CD4-positive, alpha-beta T cell treated with Interleukin-4 for 4 hours (primary cell): Measurements from ENCODE around the gene TNK1.
"Not testable (repeated sequence)": the region's sequence is repeated elsewhere in the genome, so short reads cannot be mapped to it uniquely, and the experiment has no call there.

Experiments
- DNase-seq: peaks from one replicate; pipeline ENCODE4 v3.0.0-alpha.2; 2020

The TNK1 gene

GRCh38 chr17:7355573-7355972, 25.3 kb upstream of the TNK1 start:
- no peak for DNase-seq

DNA sequence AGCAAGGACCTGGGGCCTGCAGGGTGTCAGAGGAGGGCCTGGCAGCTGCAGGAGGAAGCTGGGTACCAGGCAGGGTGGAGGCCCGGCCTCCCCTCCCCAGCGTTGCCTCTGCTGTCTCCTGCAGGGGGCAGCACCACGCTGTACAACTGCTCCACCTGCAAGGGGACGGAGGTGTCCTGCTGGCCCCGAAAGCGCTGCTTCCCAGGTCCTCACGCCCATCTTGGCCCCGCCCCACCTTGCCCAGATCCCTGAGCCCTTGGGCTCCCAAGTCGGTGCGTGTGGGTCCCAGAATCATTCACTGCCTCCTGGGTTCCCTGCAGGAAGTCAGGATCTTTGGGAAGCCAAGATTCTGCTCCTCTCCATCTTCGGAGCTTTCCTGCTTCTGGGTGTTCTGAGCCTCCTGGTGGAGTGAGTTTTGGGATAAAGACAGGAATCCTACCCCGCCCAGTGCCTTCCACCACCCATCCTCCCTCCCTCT, 24.8 kb upstream of the TNK1 start:
- DNase-seq = peak; percentile 82

DNA sequence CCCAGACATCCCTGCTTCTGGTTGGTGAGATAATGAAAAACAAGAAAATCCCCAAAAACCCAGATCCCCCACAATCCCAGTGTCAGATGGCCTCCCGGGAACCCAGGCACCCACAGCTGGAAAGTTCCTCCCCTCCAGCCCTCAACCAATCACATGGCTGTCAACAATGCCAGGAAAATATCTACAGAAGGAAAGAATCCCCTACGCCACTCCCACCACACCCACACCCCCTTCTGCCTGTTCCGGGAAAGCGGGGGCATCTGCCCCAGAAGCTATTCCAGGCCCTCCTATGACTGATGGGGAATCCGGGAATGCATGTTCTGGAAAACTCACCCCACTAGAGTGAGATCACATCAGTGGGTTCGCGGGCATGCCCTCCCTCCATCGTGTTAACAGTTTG, 24.1 kb upstream of the TNK1 start:
- no peak for DNase-seq

DNA sequence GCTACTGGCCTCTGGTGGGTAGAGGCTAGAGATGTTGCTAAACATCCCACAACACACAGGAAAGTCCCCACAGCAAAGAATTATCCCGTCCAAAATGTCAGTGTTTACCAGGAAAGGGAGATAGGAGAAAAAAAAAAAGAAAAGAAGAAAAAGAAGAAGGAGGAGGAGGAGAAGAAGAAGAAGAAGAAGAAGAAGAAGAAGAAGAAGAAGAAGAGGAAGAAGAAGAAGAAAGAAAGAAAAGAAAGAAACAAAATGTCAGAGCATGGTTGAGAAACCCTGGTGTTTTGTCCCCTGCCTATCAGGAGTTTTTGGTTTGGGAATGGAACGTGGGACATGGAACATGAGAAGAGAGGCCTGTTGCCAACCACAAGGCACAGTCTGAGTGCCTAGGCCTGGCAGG, 23.5 kb upstream of the TNK1 start:
- DNase-seq = no peak

- DNase-seq = no peak
These were observed 19.0 kb upstream of the TNK1 start for GRCh38 chr17:7361906-7362305.

DNA sequence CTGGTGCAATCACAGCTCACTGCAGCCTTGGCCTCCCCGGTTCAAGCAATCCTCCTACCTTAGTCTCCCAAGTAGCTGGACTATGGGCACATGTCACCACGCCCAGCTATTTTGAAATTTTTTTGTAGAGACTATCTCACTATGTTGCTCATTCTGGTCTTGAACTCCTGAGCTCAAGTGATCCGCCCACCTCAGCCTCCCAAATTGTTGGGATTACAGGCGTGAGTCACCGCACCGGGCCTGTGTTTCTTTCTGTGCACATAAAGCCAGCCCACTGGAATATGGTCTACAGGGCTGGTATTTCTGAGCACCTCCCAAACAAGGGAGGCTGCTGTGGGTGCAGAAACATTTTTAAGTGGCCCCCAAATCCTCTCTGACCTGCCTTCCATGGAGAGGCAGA, 17.6 kb upstream of the TNK1 start:
- DNase-seq = no peak

- not testable (repeated sequence) for DNase-seq
These were observed 14.9 kb upstream of the TNK1 start for GRCh38 chr17:7365963-7366362.

DNA sequence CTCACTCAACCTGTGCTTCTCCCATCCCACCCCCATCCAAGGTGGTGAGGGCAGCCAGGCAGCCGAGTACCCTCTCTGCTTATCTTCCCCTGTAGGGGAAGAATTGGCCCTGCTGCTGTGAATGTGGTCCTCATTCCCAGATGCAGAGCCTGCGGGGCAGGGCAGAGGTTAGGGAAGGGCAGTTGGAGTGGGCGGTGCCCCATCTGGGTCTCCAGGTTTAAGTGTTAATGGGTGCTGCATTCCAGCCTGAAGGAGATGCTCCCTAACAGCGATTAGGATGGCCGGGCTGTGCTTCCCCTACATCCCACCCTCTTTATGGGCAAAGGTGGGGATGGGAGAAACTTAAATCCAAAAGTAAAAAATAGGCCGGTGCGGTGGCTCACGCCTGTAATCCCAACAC, 13.8 kb upstream of the TNK1 start:
- DNase-seq = no peak

DNA sequence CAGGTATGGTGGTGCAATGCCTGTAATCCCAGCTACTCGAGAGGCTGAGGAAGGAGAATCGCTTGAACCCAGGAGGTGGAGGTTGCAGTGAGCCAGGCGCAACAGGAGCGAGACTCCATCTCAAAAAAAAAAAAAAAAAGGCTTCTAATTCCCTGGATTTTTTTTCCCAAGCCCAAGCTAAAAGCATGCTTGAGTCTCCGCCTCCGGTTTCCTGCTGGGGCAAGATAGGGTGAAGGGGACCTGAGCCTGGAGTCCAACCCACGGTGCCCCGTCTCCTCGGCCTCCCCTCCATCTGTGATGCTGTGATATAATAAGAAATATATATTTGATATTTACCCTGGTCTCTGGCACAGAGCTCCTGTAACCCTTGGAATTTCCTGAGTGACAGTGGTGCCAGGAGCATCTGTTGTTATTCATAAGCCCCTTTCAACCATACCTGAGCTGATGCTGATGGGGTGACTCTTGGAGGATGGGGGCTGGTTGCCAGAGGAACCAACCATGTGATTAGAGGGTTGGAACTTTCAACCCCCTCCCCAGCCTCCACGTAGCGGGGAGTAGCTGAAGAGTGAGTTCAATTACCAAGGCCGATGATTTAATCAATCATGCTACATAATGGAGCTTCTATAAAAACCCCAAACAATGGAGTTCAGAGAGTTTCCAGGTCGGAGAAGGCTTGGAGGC, 12.8 kb upstream of the TNK1 start:
- no peak for DNase-seq

DNA sequence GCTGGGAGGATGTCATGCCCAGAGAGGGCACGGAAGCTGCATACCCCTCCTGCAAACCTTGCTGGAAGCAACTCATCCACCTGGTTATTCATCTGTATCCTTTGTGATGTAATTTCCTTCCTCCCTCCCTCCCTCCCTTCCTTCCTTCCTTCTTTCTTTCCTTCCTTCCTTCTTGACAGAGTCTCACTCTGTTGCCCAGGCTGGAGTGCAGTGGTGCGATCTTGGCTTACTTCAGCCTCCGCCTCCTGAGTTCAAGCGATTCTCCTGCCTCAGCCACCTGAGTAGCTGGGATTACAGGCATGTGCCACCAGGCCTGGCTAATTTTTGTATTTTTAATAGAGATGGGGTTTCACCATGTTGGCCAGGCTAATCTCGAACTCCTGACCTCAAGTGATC, 12.3 kb upstream of the TNK1 start:
- not testable (repeated sequence) for DNase-seq

DNA sequence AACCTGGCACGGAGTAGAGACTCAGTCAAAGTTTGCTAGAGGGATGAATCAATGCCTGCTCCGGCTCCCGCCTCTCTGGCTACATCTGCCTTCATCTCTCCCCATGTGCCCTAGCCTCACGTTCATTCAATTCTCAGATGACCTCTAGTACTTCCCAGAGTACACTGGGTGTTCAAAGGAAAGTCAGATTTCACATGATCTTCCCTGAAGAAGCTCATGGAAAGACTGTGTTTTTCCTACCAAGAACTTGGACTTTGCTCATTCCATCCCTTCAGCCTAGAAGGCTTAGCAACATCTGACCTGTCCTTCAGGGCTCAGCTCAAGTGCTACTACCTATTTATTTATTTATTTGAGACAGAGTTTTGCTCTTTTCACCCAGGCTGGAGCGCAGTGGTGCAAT, 11.1 kb upstream of the TNK1 start:
- no peak for DNase-seq

DNA sequence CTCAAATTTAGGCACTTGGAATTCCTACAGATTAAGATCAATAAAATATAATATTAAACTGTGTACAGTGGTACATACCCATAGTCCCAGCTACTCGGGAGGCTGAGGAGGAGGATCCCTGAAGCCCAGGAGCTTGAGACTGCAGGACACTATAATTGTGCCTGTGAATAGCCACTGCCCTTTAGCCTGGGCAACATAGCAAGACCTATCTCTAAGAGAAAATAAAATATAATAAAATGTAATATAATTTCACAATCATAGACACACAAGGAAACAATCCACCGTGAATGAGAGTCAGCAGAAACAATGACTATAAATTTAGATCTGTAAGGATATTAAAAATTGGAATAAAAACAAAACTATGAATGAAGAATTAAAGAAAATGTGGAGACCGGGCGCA, 10.0 kb upstream of the TNK1 start:
- DNase-seq = no peak

DNA sequence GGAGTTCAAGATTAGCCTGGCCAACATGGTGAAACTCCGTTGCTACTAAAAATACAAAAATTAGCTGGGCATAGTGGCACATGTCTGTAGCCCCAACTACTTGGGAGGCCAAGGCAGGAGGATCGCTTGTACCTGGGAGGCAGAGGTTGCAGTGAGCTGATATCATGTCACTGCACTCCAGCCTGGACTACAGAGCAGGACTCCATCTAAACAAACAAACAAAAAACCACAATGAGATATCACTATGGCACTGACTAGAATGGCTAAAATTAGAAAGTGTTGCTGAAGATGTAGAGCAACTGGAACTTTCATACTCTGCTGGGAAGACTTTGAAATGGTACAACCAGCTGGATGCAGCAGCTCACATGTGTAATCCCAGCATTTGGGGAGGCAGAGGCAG, 6.5 kb upstream of the TNK1 start:
- no peak for DNase-seq

DNA sequence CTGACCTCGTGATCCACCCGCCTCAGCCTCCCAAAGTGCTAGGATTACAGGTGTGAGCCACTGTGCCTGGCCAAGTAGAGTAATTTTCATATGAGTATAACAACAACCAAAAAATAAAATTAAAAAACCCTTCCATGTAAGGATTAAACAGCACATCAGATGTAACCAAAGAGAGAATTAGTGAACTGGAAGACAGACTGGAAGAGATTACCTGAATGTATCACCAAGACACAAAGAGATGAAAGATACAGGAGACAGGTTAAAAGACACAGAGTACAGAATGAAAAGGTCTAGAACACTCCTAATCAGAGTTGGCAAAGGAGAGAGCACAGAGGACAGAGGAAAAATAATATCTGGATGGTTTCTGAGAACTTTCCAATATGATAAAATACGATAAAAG, 1.8 kb upstream of the TNK1 start:
- no peak for DNase-seq

DNA sequence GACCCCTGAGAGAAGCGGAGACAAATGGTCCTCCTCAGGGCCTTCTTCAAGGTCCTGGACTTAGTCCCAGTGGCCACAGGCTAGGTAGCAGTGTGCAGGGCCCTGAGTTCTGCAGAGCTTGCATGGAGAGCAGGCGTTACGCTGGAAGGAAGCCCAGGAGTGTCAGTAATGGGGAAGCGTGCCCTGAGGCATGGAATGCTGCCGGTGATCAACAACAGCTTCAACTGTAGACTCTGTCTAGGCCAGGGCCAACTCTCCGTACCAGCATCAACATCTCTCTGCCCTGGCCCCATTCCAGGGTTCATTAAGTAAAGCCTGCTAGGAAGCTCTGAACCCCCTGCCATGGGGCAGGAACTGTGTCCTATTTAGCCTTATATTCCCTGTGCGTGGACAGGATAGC, 568 bp upstream of the TNK1 start:
- no peak for DNase-seq

- no peak for DNase-seq
These were observed 2.0 kb downstream of the TNK1 start for GRCh38 chr17:7382901-7383300.

DNA sequence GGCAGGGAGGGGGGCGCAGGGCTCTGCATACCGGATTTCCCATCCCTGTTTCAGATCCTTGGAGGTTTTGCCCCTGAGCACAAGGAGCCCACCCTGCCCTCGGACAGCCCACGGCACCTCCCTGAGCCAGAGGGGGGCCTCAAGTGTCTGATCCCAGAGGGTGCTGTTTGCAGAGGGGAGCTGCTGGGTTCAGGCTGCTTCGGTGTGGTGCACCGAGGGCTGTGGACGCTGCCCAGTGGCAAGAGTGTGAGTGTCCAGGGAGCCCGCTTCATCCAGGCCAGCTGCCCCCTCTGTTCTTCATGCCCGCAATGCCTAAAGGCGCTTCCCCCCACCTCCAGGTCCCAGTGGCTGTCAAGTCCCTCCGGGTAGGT, 2.5 kb downstream of the TNK1 start:
- no peak for DNase-seq

GRCh38 chr17:7383742-7384488, 3.0 kb downstream of the TNK1 start:
- DNase-seq = peak; percentile 70

DNA sequence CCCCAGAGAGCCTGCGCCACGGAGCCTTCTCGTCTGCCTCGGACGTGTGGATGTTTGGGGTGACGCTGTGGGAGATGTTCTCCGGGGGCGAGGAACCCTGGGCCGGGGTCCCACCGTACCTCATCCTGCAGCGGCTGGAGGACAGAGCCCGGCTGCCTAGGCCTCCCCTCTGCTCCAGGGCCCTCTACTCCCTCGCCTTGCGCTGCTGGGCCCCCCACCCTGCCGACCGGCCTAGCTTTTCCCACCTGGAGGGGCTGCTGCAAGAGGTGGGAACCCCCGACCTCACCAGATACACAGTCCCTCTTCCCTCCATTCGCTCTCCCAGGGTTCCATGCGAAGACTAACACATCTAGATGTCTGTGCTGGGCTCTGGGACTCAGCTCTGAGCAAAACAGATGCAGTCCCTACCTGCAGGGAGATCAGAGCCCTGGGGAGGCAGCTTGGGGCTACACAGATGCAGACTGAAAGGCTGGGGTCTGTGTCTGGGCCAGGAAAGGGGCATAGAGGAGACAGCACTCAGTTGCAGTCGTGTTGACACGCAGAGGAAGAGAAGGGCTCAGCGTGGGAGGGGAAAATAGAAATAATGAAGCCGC, 3.7 kb downstream of the TNK1 start:
- DNase-seq = no peak

GRCh38 chr17:7388856-7389255, 8.0 kb downstream of the TNK1 start:
- no peak for DNase-seq

GRCh38 chr17:7389924-7390910, 9.3 kb downstream of the TNK1 start:
- DNase-seq = no peak

DNA sequence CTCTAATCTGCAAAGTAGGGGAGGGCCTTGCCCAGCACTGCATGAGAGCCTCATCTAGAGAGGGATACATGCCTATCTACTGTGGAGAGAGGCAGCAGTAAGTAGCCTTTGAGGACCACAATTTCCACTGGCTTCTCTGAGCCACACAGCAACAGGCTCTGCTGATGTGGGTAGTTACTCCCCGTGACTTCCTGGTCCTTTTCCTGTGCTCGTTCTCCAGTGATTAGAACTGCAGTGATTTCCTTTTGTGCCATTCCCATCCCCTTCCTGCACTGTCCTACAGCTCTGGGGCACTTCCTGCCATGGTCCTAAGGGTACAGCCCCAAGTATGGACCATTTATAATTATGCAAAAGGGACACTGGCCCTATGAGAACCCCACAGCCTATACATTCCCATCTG, 10.4 kb downstream of the TNK1 start:
- DNase-seq = no peak
